ENCODE results near the gene SLC4A5. TPM values are rescaled to one million over a fixed set of nuclear protein-coding genes. Genes with fewer than 3 reads are reported as not detected.

SLC4A5 gene
- total RNA-seq, 2 experiments from 2014 or later, result 3.6 to 6.6 TPM

DNA sequence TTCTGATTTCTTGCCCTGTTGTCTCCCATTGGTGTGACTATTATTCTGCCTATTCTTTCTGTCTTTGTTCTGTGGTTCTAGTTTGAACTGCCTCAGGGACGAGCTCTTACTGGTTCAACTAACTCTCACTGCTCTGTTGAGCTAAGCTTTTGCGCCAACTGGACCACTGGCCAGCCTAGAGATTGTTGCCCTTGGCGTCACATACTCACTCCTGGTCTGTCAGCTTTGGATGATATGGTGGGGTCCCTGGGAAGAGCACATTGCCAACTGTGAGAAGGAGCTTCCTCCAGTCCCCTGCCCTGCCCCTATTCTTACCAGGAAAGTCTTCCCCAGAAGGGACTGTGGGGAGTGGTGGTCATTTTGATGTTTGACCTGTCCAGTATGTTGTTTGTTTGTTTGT lies 138.8 kb downstream of the SLC4A5 start:
- H3K4me1 Mint-ChIP-seq, result peaks cover 61% of the 10 kb centered on the region
- peak overlapping the region; percentile 91 for H3K27ac Mint-ChIP-seq
- peak overlapping the region; percentile 28 for H3K4me3 Mint-ChIP-seq
- H3K9me3 Mint-ChIP-seq, result no peaks in the 10 kb centered on the region
- H3K36me3 Mint-ChIP-seq, result peaks cover 29% of the 10 kb centered on the region
- no peak for ATAC-seq (ENCODE audit: low read depth)
- H3K27me3 Mint-ChIP-seq, result no peaks in the 10 kb centered on the region
- DNase-seq, result no peak
- POLR2A ChIA-PET, result interaction anchor here (0.5 to 13.0 kb wide), 4 partner anchors 26 to 349 kb away, joined by 3 to 276 read pairs (median 3); partner anchors contain the start of gene MOB1A

DNA sequence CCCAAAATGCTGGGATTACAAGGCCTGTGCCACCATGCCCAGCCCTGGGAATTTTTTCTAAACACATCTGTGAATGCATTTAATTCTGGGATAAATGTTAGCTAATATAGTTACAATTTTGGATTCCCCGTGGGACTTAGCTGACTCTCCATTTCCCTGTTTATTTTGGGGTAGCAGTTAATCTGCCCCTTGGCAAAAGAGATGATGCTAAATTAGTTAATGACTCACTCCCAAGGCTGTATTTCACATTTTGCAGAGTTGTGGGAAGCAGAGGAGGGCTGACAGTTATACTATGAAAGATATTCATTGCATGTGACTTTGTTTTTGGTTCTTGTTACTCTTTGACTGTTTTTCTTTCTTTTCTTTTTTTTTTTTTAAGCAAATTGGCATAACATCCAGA lies 141.6 kb downstream of the SLC4A5 start:
- H3K4me1 Mint-ChIP-seq, result peaks cover 59% of the 10 kb centered on the region
- POLR2A ChIA-PET, result interaction anchor here (13.0 kb wide), 1 partner anchor 23 kb away, joined by 276 read pairs; the partner anchor contains the start of gene MOB1A
- DNase-seq (no peak), ATAC-seq (ENCODE audit: low read depth) (no peak)
- H3K36me3 Mint-ChIP-seq, result peaks cover 24% of the 10 kb centered on the region
- H3K27me3 Mint-ChIP-seq, result no peaks in the 10 kb centered on the region
- H3K9me3 Mint-ChIP-seq, result no peaks in the 10 kb centered on the region
- peak overlapping the region; percentile 99 for H3K4me3 Mint-ChIP-seq
- peak overlapping the region; percentile 74 for H3K27ac Mint-ChIP-seq

DNA sequence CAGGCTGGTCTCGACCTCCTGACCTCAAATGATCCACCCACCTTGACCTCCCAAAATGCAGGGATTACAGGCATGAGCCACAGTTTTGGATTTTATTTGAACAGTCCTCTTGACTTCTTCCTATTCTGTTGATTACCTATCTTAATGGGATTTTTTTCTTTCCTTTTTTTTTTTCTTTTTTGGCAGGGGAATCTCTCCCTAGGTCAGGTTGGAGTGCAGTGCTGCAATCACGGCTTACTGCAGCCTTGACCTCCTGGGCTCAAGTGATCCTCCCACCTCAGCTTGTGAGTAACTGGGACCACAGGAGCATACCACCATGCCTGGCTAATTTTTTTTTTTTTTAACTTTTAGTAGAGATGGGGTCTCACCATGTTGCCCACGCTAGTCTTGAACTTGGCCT lies 142.0 kb downstream of the SLC4A5 start:
- Mint-ChIP-seq H3K4me3 (peak overlapping the region; percentile 99), H3K27me3 (no peaks in the 10 kb centered on the region), H3K4me1 (peaks cover 55% of the 10 kb centered on the region), H3K27ac (peak overlapping the region; percentile 74), H3K9me3 (no peaks in the 10 kb centered on the region), H3K36me3 (peaks cover 24% of the 10 kb centered on the region)
- DNase-seq, result no peak
- POLR2A ChIA-PET, result interaction anchor here (13.0 kb wide), 1 partner anchor 23 kb away, joined by 276 read pairs; the partner anchor contains the start of gene MOB1A
- ATAC-seq (ENCODE audit: low read depth), result no peak

DNA sequence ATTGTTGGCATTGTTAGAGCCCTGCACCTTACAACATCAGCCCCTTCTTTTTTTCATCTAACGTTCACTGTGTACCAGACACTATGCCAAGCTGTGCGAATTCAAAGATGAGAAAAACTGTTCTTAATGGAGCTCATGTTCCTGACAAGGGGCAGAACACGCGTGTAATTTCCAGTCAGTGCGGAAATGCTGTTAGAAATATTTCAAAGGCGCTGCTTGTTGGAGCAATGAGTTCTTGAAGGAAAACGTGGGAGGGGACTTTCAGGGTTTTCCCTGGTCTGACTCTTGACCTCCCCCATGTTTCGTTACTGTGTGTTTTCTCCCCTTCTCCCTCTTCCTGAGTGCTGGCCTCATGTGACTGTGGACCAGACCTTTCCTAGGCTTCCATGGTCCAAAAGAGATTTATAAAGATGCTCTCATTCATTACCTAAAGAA lies 143.3 kb downstream of the SLC4A5 start:
- Mint-ChIP-seq H3K4me3 (peak overlapping the region; percentile 99), H3K9me3 (no peaks in the 10 kb centered on the region), H3K27me3 (no peaks in the 10 kb centered on the region), H3K27ac (peak overlapping the region; percentile 100), H3K4me1 (peaks cover 43% of the 10 kb centered on the region), H3K36me3 (peaks cover 23% of the 10 kb centered on the region)
- DNase-seq (no peak), ATAC-seq (ENCODE audit: low read depth) (no peak)
- POLR2A ChIA-PET, result interaction anchor here (0.7 to 13.0 kb wide), 12 partner anchors 7 to 221 kb away, joined by 3 to 276 read pairs (median 6); partner anchors contain the start of genes BOLA3, C2orf81 and MOB1A

DNA sequence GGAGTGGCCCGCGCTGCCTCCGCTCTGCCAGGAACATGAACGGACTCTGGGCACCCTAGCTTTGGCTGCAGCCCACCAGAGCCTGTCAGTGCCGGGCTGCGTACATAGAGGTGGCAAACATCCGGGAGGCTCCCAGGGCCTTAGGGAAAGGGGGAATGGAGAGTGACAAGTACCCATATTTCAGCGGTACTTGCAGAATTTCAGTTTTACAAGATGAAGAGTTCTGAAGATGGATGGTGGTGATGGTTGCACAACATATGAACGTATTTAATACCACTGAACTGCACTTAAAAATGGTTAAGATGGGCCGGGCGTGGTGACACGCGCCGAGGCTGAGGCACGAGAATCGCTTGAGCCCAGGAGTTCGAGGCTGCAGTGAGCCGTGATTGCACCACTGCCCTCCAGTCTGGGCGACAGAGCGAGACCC lies 143.9 kb downstream of the SLC4A5 start:
- Mint-ChIP-seq H3K27ac (peak overlapping the region; percentile 100), H3K36me3 (peaks cover 23% of the 10 kb centered on the region), H3K4me1 (peaks cover 38% of the 10 kb centered on the region), H3K4me3 (peak overlapping the region; percentile 99), H3K27me3 (no peaks in the 10 kb centered on the region), H3K9me3 (no peaks in the 10 kb centered on the region)
- no peak for ATAC-seq (ENCODE audit: low read depth)
- DNase-seq, result no peak
- POLR2A ChIA-PET, result interaction anchor here (0.7 to 13.0 kb wide), 20 partner anchors 8 to 462 kb away, joined by 3 to 276 read pairs (median 6); partner anchors contain the start of genes BOLA3, C2orf81, MOB1A and MRPL53

DNA sequence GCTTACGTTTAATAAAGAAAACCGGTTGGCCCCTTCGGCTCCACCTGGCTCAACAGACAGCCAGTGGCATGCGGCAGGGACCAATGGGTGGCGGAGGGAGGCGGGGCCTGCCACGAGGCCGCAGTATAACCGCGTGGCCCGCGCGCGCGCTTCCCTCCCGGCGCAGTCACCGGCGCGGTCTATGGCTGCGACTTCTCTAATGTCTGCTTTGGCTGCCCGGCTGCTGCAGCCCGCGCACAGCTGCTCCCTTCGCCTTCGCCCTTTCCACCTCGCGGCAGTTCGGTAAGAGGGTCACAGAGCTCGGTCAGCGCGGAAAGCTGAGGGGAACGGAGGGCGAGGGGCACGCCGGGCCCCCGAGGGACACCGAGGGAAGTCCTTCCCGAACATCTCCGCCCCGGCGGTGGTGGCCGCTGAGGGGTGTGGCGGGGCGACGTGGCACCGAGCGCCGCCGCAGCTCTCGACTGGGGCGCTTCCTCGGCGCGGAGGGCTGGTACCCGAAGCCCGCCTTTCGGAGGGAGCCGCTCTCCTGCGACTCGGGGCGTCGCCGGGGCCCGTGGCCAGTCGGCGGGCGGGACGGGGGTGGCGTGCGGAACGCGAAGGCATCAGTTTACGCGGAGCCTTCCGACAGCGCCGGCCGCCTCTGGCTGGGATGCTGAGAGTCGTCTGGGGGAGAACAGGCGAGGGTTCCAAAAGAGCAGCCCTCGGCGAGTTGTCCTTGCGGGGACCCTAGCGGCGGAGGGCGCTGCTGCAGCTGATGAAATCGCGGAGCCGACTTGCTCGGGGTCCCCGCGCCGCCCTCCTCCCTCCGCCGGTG lies 144.5 kb downstream of the SLC4A5 start, which contains the start of gene MTHFD2:
TSS of gene MTHFD2 (plus strand) at position 155 of the 814 bp plus-strand sequence. CDS start at position 182, 27 bp downstream.
- Mint-ChIP-seq H3K36me3 (peaks cover 23% of the 10 kb centered on the region), H3K27ac (peak within 1 kb of the TSS; percentile 100), H3K4me3 (peak within 1 kb of the TSS; percentile 99), H3K9me3 (no peaks in the 10 kb centered on the region), H3K4me1 (peaks cover 37% of the 10 kb centered on the region), H3K27me3 (no peaks in the 10 kb centered on the region)
- POLR2A ChIA-PET, result interaction anchor here (0.7 to 13.0 kb wide), 21 partner anchors 8 to 462 kb away, joined by 3 to 276 read pairs (median 5); partner anchors contain the start of genes BOLA3, C2orf81, MOB1A and MRPL53
- ATAC-seq (ENCODE audit: low read depth) (peak; percentile 89), DNase-seq (peak; percentile 94)

DNA sequence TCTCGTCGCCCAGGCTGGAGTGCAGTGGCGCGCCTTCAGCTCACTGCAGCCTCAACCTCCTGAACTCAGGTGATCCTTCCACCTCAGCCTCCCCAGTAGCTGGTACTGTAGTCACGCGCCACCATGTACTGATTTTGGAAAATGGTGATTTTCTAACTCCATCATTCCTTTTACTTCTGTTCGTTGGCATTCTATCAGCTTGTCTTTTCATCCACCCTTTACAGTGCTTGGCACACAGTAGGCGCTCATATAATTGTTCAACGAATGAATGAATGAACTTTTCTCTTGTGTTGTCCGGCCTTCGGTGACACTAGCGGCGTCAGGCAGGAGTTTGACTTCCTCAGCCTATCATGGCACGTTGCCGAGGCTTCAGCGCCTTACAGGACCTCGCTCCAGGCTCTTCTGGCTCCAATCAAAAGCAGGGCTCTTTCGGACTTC lies 145.2 kb downstream of the SLC4A5 start:
- DNase-seq (no peak), ATAC-seq (ENCODE audit: low read depth) (no peak)
- Mint-ChIP-seq H3K27ac (peak overlapping the region; percentile 100), H3K27me3 (no peaks in the 10 kb centered on the region), H3K36me3 (peaks cover 23% of the 10 kb centered on the region), H3K4me3 (peak overlapping the region; percentile 99), H3K9me3 (no peaks in the 10 kb centered on the region), H3K4me1 (peaks cover 33% of the 10 kb centered on the region)
- POLR2A ChIA-PET, result interaction anchor here (0.7 to 13.0 kb wide), 16 partner anchors 9 to 461 kb away, joined by 3 to 276 read pairs (median 6); partner anchors contain the start of genes BOLA3, MOB1A, MRPL53 and STAMBP

DNA sequence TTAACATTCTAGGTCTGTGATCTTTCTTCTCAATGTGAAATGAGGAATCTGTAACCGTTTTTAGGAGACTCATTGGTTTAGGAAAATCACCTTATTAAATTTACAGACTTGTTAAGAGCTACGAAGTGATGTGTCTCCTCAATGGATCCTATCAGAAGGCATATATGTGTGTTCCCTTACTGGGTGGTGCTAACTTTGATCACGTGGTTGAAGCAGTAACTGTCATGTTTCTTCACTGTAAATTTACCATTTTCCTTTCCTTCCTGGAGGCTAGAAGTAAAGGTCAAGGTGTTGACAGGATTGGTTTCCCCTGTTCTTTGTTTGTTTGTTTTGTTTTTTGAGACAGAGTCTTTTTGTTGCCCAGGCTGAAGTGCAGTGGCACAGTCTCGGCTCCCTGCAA lies 146.2 kb downstream of the SLC4A5 start:
- Mint-ChIP-seq H3K27ac (peak overlapping the region; percentile 30), H3K36me3 (peaks cover 20% of the 10 kb centered on the region), H3K9me3 (no peaks in the 10 kb centered on the region), H3K4me1 (peaks cover 29% of the 10 kb centered on the region), H3K27me3 (peaks cover 4% of the 10 kb centered on the region), H3K4me3 (no peak overlapping the region)
- ATAC-seq (ENCODE audit: low read depth) (no peak), DNase-seq (no peak)
- POLR2A ChIA-PET, result interaction anchor here (4.3 to 13.0 kb wide), 2 partner anchors 10 to 18 kb away, joined by 32 to 276 read pairs; partner anchors contain the start of gene MOB1A

DNA sequence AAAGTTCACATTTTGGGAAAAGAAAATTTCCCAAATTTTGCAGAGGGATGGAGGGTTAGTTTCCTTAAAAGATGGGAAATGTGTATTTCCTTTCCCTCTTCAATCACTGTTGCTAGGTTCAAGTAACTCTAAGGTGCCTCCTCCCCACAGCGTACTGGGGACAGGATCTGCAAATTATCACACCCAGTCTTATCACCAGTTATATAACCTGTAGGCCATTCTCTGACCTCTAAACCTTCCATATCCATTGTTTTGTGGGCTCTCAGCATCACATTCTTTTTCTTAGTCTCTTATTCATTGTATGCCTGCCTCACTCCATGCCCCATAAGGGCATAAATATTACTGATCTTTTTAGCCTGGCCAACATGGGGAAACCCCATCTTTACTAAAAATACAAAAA lies 148.4 kb downstream of the SLC4A5 start:
- POLR2A ChIA-PET, result no interaction called here
- peaks cover 7% of the 10 kb centered on the region for H3K27me3 Mint-ChIP-seq
- H3K27ac Mint-ChIP-seq, result no peak overlapping the region
- H3K36me3 Mint-ChIP-seq, result peaks cover 9% of the 10 kb centered on the region
- no peaks in the 10 kb centered on the region for H3K9me3 Mint-ChIP-seq
- DNase-seq, result no peak
- ATAC-seq (ENCODE audit: low read depth), result no peak
- peaks cover 18% of the 10 kb centered on the region for H3K4me1 Mint-ChIP-seq
- H3K4me3 Mint-ChIP-seq, result no peak overlapping the region

DNA sequence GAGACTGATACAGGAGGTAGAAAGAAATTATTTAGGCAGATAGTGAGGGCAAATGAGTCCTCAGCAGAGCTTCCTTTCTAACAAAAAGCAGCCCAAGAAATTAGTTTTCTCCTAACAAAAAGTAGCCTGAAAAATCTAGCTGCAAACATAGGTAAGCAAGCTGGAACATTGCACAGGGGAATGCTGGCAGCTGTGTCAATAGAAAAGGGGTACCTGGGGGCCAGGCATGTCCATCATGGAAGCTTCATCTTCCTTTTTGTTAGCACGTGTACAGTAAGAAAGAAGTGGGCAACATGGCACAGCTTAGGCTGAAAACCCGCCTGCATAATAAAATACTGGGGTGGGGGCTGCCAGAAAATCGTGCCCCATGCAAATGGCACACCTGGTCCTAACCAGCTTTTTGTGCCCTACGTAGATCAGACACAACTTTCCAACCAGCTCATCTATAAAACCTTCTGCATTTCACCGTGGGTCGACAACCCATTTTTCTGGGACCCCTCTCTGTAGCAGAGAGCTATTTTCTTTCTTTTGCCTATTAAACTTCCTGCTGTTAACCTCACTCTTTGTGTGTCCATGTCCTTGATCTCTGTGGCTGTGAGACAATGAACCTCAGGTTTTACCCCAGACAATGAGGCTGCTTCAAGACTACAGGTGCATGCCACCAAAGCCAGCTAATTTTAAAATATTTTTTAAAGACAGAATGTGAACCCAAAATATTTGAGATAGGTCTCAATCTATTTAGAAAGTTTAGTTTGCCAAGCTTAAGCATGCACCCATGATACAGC lies 151.4 kb downstream of the SLC4A5 start:
- POLR2A ChIA-PET, result interaction anchor here (1.0 to 1.9 kb wide), 2 partner anchors 8 to 13 kb away, joined by 3 to 26 read pairs; partner anchors contain the start of gene MOB1A
- H3K27me3 Mint-ChIP-seq, result peaks cover 7% of the 10 kb centered on the region
- DNase-seq (no peak), ATAC-seq (ENCODE audit: low read depth) (no peak)
- no peaks in the 10 kb centered on the region for H3K9me3 Mint-ChIP-seq
- H3K36me3 Mint-ChIP-seq, result no peaks in the 10 kb centered on the region
- H3K4me1 Mint-ChIP-seq, result peaks cover 9% of the 10 kb centered on the region
- H3K4me3 Mint-ChIP-seq, result no peak overlapping the region
- no peak overlapping the region for H3K27ac Mint-ChIP-seq

DNA sequence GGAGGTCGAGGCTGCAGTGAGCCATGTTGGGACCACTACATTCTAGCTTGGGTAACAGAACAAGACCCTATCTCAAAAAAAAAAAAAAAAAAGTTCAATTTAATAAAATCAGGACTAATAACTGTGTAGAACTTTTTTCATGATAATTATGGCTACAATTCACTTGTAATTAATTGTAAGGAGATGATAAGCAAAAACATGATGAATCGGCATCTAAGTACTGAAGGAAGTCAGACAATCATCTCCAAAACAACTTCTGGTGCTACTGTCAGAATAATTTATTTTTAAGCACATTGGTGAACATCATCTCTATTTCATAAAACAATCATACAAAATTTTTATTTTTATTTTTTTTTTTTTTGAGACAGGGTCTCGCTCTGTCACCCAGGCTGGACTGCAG lies 154.5 kb downstream of the SLC4A5 start:
- no peak for DNase-seq
- peaks cover 17% of the 10 kb centered on the region for H3K4me1 Mint-ChIP-seq
- no peak overlapping the region for H3K27ac Mint-ChIP-seq
- no peaks in the 10 kb centered on the region for H3K36me3 Mint-ChIP-seq
- no peaks in the 10 kb centered on the region for H3K9me3 Mint-ChIP-seq
- H3K27me3 Mint-ChIP-seq, result peaks cover 7% of the 10 kb centered on the region
- H3K4me3 Mint-ChIP-seq, result no peak overlapping the region
- POLR2A ChIA-PET, result interaction anchor here (1.5 to 2.0 kb wide), 2 partner anchors 10 to 11 kb away, joined by 4 to 8 read pairs; partner anchors contain the start of gene MOB1A
- ATAC-seq (ENCODE audit: low read depth), result no peak

DNA sequence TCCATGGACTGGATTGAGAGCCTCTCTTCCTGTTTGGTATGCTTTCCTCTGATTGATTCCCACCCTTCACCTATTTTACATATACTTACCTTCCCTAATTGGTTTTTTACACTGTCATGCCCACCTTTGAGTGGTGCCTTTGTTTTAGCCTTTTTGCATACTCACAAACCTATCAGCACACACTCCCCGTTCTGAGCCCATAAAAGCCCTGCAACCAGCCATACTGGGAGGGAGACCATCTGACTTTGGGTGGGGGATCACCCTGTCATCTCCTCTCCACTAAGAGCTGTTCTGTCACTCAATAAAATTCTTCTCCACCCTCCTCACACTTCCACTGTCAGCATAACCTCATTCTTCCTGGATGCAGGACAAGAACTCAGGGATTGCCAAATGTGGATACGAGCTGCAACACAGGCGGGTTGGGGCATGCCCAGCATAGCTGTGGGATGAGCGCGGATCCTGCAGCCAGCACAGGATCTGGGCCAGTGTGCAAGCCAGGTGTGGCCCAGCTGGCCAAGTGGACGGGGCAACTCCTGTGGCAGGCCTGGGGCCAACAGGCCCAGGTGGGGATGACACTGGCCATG lies 155.1 kb downstream of the SLC4A5 start:
- no peaks in the 10 kb centered on the region for H3K9me3 Mint-ChIP-seq

More for the DNA sequence above, 155.1 kb downstream of the SLC4A5 start:
- DNase-seq, result no peak
- peaks cover 17% of the 10 kb centered on the region for H3K4me1 Mint-ChIP-seq
- no peak overlapping the region for H3K27ac Mint-ChIP-seq
- H3K36me3 Mint-ChIP-seq, result no peaks in the 10 kb centered on the region
- no peak overlapping the region for H3K4me3 Mint-ChIP-seq
- no peak for ATAC-seq (ENCODE audit: low read depth)
- peaks cover 7% of the 10 kb centered on the region for H3K27me3 Mint-ChIP-seq
- POLR2A ChIA-PET, result interaction anchor here (1.5 to 2.0 kb wide), 2 partner anchors 10 to 11 kb away, joined by 4 to 8 read pairs; partner anchors contain the start of gene MOB1A
